SH-SY5Y (cell line): ENCODE measurements around the gene SNRNP27.

Experiments used
- GATA2 ChIP-seq: IDR thresholded peaks from 2 replicates; pipeline ENCODE4 v1.6.1; 2011; ENCODE audit warnings: mild to moderate bottlenecking, low read depth, low read length
- GATA3 ChIP-seq: IDR thresholded peaks from 2 replicates; pipeline ENCODE4 v1.6.1; 2011; ENCODE audit warnings: low read depth, mild to moderate bottlenecking, low read length, moderate library complexity

DNA sequence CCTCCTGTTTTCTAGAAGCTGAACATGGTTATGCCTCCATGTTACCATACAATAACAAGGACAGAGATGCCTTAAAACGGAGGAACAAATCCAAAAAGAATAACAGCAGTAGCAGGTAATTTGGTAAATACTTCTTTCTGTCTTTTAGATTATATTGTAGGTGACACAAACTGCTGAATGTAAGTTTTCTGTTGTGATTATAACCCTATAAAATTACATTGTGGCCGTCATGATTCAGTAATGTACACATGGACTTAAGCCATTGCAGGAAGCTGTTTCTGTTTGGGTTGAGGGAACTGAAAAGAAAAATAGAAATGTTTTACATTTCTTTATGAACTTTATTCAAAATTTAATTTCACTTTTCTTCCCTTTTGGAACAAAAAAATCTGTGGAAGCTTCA lies 22.4 kb downstream of the SNRNP27 start:
- no peak for TF ChIP-seq GATA2
- no peak for TF ChIP-seq GATA3
